HG02973 (cell line): ENCODE data around the gene DNAH14.
A peak's percentile ranks its signal among the peaks of the same experiment; 100 is the strongest.
"Not testable (repeated sequence)": the region's sequence is repeated elsewhere in the genome, so short reads cannot be mapped to it uniquely, and the experiment has no call there.

Experiments used
- ATAC-seq: cut with Tn5 transposase; IDR thresholded peaks from one replicate; pipeline ENCODE4 v1.9.1; 2021; ENCODE audit warnings: moderate library complexity; ENCODE audit not compliant: unreplicated experiment

DNAH14 gene

GRCh38 chr1:225250432-225250831, 321.0 kb downstream of the DNAH14 start:
- peak; percentile 98 for ATAC-seq

- no peak for ATAC-seq
These were observed 323.7 kb downstream of the DNAH14 start for GRCh38 chr1:225253173-225253572.

- ATAC-seq = no peak
These were observed 324.3 kb downstream of the DNAH14 start for GRCh38 chr1:225253784-225254183.

- ATAC-seq = no peak
These were observed 325.2 kb downstream of the DNAH14 start for GRCh38 chr1:225254676-225255075.

GRCh38 chr1:225257081-225257480, 327.6 kb downstream of the DNAH14 start:
- ATAC-seq = no peak

GRCh38 chr1:225258811-225259210, 329.3 kb downstream of the DNAH14 start:
- ATAC-seq = no peak

GRCh38 chr1:225259542-225259941, 330.1 kb downstream of the DNAH14 start:
- ATAC-seq = no peak

- ATAC-seq = no peak
These were observed 330.8 kb downstream of the DNAH14 start for GRCh38 chr1:225260319-225260718.

GRCh38 chr1:225277445-225277844, 348.0 kb downstream of the DNAH14 start:
- ATAC-seq = no peak

GRCh38 chr1:225280563-225280962, 351.1 kb downstream of the DNAH14 start:
- no peak for ATAC-seq

GRCh38 chr1:225290244-225290643, 360.8 kb downstream of the DNAH14 start:
- no peak for ATAC-seq

GRCh38 chr1:225299624-225300023, 370.1 kb downstream of the DNAH14 start:
- ATAC-seq = no peak

GRCh38 chr1:225300381-225300780, 370.9 kb downstream of the DNAH14 start:
- no peak for ATAC-seq

- ATAC-seq = no peak
These were observed 375.5 kb downstream of the DNAH14 start for GRCh38 chr1:225304996-225305395.

- ATAC-seq = not testable (repeated sequence)
These were observed 381.1 kb downstream of the DNAH14 start for GRCh38 chr1:225310544-225310943.

- peak; percentile 95 for ATAC-seq
These were observed 389.5 kb downstream of the DNAH14 start for GRCh38 chr1:225318706-225319575.

- no peak for ATAC-seq
These were observed 390.4 kb downstream of the DNAH14 start for GRCh38 chr1:225319871-225320270.

GRCh38 chr1:225321784-225322183, 392.3 kb downstream of the DNAH14 start:
- no peak for ATAC-seq

GRCh38 chr1:225329041-225329440, 399.6 kb downstream of the DNAH14 start:
- no peak for ATAC-seq

GRCh38 chr1:225329996-225330395, 400.5 kb downstream of the DNAH14 start:
- ATAC-seq = not testable (repeated sequence)

- no peak for ATAC-seq
These were observed 403.2 kb downstream of the DNAH14 start for GRCh38 chr1:225332686-225333085.

GRCh38 chr1:225335098-225335778, 405.8 kb downstream of the DNAH14 start:
- not testable (repeated sequence) for ATAC-seq
